ENCODE data around the gene DYNLT1.

- TF ChIP-seq CTCF (IDR thresholded peaks at IDR 0.05) (no peak), EP300 (IDR thresholded peaks at IDR 0.05) (no peak)
Observed at GRCh38 chr6:158668707-158669103, 24.2 kb upstream of the DYNLT1 start.

Measured in ovary (tissue), 3 donors.